Loucy (cell line): ENCODE measurements around the gene LUC7L2.
"Not testable (repeated sequence)": the region's sequence is repeated elsewhere in the genome, so short reads cannot be mapped to it uniquely, and the experiment has no call there.

Source experiments
- H2AFZ ChIP-seq: fragments of 200-600 bp; sonication (generic); 2 replicates; pipeline ENCODE4 v1.6.0; 2016; ENCODE audit warnings: antibody characterized with exemption, mild to moderate bottlenecking, low read length, moderate library complexity
- H3F3A ChIP-seq: fragments of 200-600 bp; 2 replicates; pipeline ENCODE4 v1.6.0; 2016; ENCODE audit warnings: antibody characterized with exemption, low read depth, mild to moderate bottlenecking
- H3K27me3 ChIP-seq: fragments of 200-600 bp; sonication (generic); 2 replicates; pipeline ENCODE4 v1.6.1; 2014; ENCODE audit warnings: low read length, mild to moderate bottlenecking; ENCODE audit not compliant: insufficient read depth, poor library complexity, severe bottlenecking
- H3K36me3 ChIP-seq: fragments of 200-600 bp; sonication (generic); 2 replicates; pipeline ENCODE4 v1.6.1; 2016; ENCODE audit warnings: low read length; ENCODE audit not compliant: insufficient read depth
- H3K4me1 ChIP-seq: fragments of 200-600 bp; sonication (generic); 2 replicates; pipeline ENCODE4 v1.5.1; 2014; ENCODE audit warnings: low read length, mild to moderate bottlenecking; ENCODE audit not compliant: insufficient read depth, poor library complexity, severe bottlenecking
- H3K4me2 ChIP-seq: fragments of 200-600 bp; sonication (generic); 2 replicates; pipeline ENCODE4 v1.6.0; 2014; ENCODE audit warnings: antibody characterized with exemption, low read length, low read depth, mild to moderate bottlenecking; ENCODE audit not compliant: poor library complexity, severe bottlenecking
- H3K4me3 ChIP-seq: fragments of 200-600 bp; sonication (generic); 2 replicates; pipeline ENCODE4 v1.5.1; 2014; ENCODE audit warnings: low read length, mild to moderate bottlenecking, mixed read lengths; ENCODE audit not compliant: poor library complexity, severe bottlenecking
- H3K79me2 ChIP-seq: fragments of 200-600 bp; sonication (generic); 2 replicates; pipeline ENCODE4 v1.6.1; 2014; ENCODE audit warnings: low read length; ENCODE audit not compliant: insufficient read depth
- H3K9ac ChIP-seq: fragments of 200-600 bp; sonication (generic); 2 replicates; pipeline ENCODE4 v1.6.0; 2014; ENCODE audit warnings: mild to moderate bottlenecking, low read depth, low read length, moderate library complexity; ENCODE audit not compliant: poor library complexity, severe bottlenecking
- H3K9me2 ChIP-seq: fragments of 200-600 bp; sonication (generic); replicated peaks from 2 replicates; pipeline ENCODE4 v1.6.1; 2016; ENCODE audit warnings: low read depth, low read length, mixed read lengths
- H3K9me3 ChIP-seq: fragments of 200-600 bp; sonication (generic); 2 replicates; pipeline ENCODE4 v1.6.1; 2014; ENCODE audit warnings: mild to moderate bottlenecking, antibody characterized with exemption, low read length, low read depth; ENCODE audit not compliant: insufficient read depth
- H4K20me1 ChIP-seq: fragments of 200-600 bp; sonication (generic); 2 replicates; pipeline ENCODE4 v1.6.0; 2014; ENCODE audit warnings: antibody characterized with exemption, low read length, mild to moderate bottlenecking; ENCODE audit not compliant: insufficient read depth, poor library complexity, severe bottlenecking
- CTCF ChIP-seq: fragments of 200-600 bp; sonication (generic); conservative IDR thresholded peaks from 2 replicates; pipeline ENCODE4 v1.5.1; 2014; ENCODE audit warnings: mild to moderate bottlenecking, antibody characterized with exemption, low read length
- EZH2phosphoT487 ChIP-seq: fragments of 200-600 bp; IDR thresholded peaks from 2 replicates; pipeline ENCODE4 v1.6.1; 2018; ENCODE audit warnings: antibody characterized with exemption, mild to moderate bottlenecking, moderate library complexity, borderline replicate concordance

LUC7L2 gene

GRCh38 chr7:139456511-139456910 lies 96.8 kb downstream of the LUC7L2 start:
- H3K4me1 ChIP-seq = peaks cover 4% of the 10 kb centered on the region
- H3K36me3 ChIP-seq = no peaks in the 10 kb centered on the region
- no peaks in the 10 kb centered on the region for H3F3A ChIP-seq
- no peaks in the 10 kb centered on the region for H3K79me2 ChIP-seq
- H3K9me3 ChIP-seq = no peaks in the 10 kb centered on the region
- TF ChIP-seq EZH2phosphoT487 = no peak
- TF ChIP-seq CTCF = no peak
- no peaks in the 10 kb centered on the region for H4K20me1 ChIP-seq
- H2AFZ ChIP-seq = no peak overlapping the region
- H3K27me3 ChIP-seq = no peaks in the 10 kb centered on the region
- no peak overlapping the region for H3K4me2 ChIP-seq
- H3K4me3 ChIP-seq = no peak overlapping the region
- H3K9me2 ChIP-seq = no peaks in the 10 kb centered on the region
- no peak overlapping the region for H3K9ac ChIP-seq

- Histone ChIP-seq H2AFZ (no peak overlapping the region), H3K9ac (no peak overlapping the region), H3K27me3 (no peaks in the 10 kb centered on the region), H3K9me3 (no peaks in the 10 kb centered on the region), H3K79me2 (no peaks in the 10 kb centered on the region), H3K4me3 (no peak overlapping the region), H4K20me1 (no peaks in the 10 kb centered on the region), H3K4me1 (peaks cover 4% of the 10 kb centered on the region), H3K36me3 (no peaks in the 10 kb centered on the region), H3K9me2 (no peaks in the 10 kb centered on the region), H3F3A (no peaks in the 10 kb centered on the region), H3K4me2 (no peak overlapping the region)
- TF ChIP-seq CTCF (no peak), EZH2phosphoT487 (no peak)
Observed at GRCh38 chr7:139457153-139457946, 97.7 kb downstream of the LUC7L2 start.

- H3F3A ChIP-seq, H3K4me3 ChIP-seq, H4K20me1 ChIP-seq: not testable (repeated sequence)
Observed at GRCh38 chr7:139463421-139463820, 103.7 kb downstream of the LUC7L2 start.

GRCh38 chr7:139464511-139464910 lies 104.8 kb downstream of the LUC7L2 start:
- not testable (repeated sequence) for H4K20me1 ChIP-seq, H3K27me3 ChIP-seq, H3K79me2 ChIP-seq, H3K4me1 ChIP-seq, H3K4me2 ChIP-seq, H3K36me3 ChIP-seq, H3K9me3 ChIP-seq, H3K9me2 ChIP-seq, H2AFZ ChIP-seq, H3K9ac ChIP-seq, H3F3A ChIP-seq, H3K4me3 ChIP-seq

More at GRCh38 chr7:139463421-139463820, 103.7 kb downstream of the LUC7L2 start:
- H3K9me2 ChIP-seq, H3K4me1 ChIP-seq, H2AFZ ChIP-seq, H3K9ac ChIP-seq, H3K9me3 ChIP-seq, H3K36me3 ChIP-seq, H3K4me2 ChIP-seq, H3K79me2 ChIP-seq, H3K27me3 ChIP-seq: not testable (repeated sequence)

GRCh38 chr7:139465072-139465471 lies 105.4 kb downstream of the LUC7L2 start:
- not testable (repeated sequence) for H3K36me3 ChIP-seq, H3K9ac ChIP-seq, H3K4me2 ChIP-seq, H4K20me1 ChIP-seq, H2AFZ ChIP-seq, H3K79me2 ChIP-seq, H3K9me3 ChIP-seq, H3K27me3 ChIP-seq, H3K4me1 ChIP-seq, H3K4me3 ChIP-seq, H3K9me2 ChIP-seq, H3F3A ChIP-seq

GRCh38 chr7:139467729-139468128 lies 108.0 kb downstream of the LUC7L2 start:
- H3K36me3 ChIP-seq, H3K4me1 ChIP-seq, H2AFZ ChIP-seq, H3K4me3 ChIP-seq, H3F3A ChIP-seq, H3K9me3 ChIP-seq, H3K27me3 ChIP-seq, H3K9ac ChIP-seq, H4K20me1 ChIP-seq, H3K79me2 ChIP-seq, H3K4me2 ChIP-seq, H3K9me2 ChIP-seq: not testable (repeated sequence)
